GM19397 (cell line): Measurements from ENCODE around the gene PMM2.

Experiments used
- ATAC-seq: cut with Tn5 transposase; IDR thresholded peaks from one replicate; pipeline ENCODE4 v1.9.1; 2021; ENCODE audit warnings: mild to moderate bottlenecking, moderate library complexity; ENCODE audit not compliant: unreplicated experiment

The PMM2 gene

DNA sequence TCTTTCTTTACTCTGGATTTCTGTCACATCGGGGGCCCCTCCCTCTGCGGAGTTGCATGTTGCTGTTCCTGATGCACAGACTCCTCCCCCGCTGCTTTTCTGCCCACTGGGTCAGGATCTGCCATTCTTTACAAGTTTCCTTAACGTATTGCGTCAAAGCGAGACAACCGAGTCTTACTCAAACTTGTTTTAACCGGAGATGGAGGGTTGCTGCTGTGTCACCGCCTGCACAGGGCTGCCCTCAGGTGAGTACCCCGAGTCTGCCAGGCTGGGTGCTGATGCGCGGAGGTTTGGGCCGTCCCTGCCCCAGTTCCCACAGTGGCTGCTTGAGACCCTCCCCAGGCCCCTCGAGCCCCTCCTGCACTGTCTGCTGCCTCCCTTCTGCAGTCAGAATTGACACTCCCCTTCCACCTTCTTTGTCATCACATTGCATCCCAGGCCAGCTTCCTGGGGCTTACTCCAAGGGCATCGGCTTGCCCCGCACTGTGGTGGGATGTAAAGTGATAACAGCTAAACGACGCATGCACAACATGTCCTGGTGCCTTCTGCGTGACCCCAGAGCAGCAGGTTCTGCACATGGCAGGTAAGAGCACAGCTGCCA, 51.9 kb downstream of the PMM2 start:
- ATAC-seq = no peak

DNA sequence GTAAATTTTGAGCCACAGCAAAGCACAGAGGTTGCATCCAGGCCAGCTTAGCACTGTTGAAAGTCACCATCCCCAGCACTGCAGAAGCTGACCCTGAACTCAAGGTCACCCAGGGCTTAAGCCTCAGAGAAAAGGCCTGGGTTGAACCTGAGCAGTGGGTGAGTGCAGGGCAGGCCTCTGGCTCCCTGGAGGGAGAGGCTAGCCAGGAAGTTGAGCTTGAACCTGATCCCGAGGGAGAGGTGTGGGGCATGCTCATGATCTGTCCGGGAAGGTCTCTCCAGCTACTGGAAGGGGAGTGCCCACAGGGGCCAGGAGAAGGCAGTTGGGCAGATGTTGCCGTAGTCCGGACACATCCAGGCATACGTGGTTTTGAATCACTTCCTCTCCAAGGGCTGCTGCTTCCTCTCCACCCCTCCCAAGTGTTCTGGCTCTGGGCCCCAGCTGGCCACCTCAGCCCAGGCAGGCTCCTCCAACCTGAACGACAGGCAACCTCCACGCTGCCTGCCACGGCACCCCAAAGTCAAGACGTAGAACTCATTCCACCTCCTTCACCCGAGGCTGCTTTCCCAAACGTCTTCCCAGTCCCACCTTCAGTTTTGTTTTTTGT, 52.7 kb downstream of the PMM2 start:
- ATAC-seq = no peak

- no peak for ATAC-seq
Observed at GRCh38 chr16:8851761-8852403, 54.2 kb downstream of the PMM2 start.

DNA sequence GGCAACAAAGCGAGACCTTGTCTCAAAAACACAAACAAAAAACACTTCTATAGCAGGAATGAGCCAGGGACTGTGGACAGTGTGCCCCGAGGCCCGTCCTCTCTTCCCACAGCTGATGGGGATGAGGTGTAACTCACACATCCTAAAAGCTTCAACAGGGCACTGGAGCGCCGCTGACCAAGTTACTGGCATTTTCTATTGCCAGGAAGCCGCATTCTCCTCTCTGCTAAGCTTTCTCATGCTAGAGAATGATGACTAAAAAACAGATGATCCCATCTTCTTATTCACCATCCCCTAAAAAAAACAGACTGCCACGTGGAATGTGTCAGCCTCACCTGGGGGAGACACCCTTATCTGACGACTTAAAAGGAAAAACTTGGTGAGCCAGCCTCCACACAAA, 54.9 kb downstream of the PMM2 start:
- no peak for ATAC-seq

- ATAC-seq = no peak
Observed at GRCh38 chr16:8853150-8853549, 55.5 kb downstream of the PMM2 start.

GRCh38 chr16:8853611-8854010, 56.0 kb downstream of the PMM2 start:
- ATAC-seq = no peak

GRCh38 chr16:8854298-8854948, 56.8 kb downstream of the PMM2 start:
- ATAC-seq = no peak

GRCh38 chr16:8855051-8855786, 57.6 kb downstream of the PMM2 start:
- ATAC-seq = no peak

DNA sequence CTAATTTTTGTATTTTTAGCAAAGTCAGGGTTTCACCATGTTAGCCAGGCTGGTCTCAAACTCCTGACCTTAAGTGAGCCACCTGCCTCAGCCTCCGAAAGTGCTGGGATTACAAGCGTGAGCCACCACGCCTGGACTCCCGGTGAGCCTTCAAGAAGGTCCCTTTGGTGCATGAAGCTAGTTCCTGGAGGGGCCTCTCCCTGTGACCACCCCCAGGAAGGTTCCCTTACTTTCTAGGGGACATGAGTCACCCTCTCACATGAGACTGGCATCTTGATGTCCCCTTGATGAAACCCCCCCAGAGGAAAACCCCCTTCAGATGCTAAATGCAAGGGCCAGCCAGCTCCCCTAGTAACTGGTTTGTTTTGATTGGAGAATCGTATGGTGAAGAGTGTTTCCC, 58.3 kb downstream of the PMM2 start:
- no peak for ATAC-seq

GRCh38 chr16:8858994-8859912, 61.6 kb downstream of the PMM2 start:
- no peak for ATAC-seq

- no peak for ATAC-seq
Observed at GRCh38 chr16:8859913-8860881, 62.6 kb downstream of the PMM2 start.

GRCh38 chr16:8861563-8862308, 64.1 kb downstream of the PMM2 start:
- ATAC-seq = no peak

DNA sequence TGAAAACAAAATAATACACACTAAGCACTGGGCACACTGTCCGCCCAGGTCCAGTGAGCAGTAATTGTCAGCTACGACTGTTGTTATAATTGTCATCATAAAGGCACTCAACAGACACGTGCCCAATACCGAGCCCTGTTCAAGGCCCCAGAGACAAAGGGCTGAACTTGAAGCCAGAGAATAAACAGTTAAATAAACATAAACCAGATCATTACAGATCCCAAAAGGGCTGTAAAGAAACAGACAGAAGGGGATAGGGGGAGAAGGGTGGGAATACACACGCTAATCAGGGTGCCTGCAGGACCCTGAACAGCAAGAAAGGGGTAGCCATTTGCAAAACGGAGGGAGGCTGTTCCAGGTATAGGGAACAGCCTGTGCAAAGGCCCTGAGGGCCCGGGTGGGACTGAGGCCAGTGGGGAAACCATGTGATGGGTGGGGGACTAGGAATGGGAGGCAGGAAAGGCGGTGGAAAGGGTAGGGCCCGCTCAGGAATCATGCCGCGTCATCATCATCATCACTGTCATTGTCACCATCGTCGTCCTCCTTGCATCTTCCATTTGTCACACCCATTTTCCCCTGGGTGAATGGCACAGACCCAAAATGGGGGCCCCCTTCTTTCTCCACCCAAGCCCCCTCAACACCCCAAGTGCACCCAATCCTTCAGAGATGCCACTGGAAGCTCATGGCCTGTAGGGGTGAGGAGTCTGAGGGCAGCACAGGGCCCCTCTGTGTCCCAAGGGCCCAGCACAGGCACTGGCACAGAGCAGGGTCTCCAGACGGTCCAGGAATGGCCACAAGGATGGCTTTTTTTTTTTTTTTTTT, 64.9 kb downstream of the PMM2 start:
- no peak for ATAC-seq

DNA sequence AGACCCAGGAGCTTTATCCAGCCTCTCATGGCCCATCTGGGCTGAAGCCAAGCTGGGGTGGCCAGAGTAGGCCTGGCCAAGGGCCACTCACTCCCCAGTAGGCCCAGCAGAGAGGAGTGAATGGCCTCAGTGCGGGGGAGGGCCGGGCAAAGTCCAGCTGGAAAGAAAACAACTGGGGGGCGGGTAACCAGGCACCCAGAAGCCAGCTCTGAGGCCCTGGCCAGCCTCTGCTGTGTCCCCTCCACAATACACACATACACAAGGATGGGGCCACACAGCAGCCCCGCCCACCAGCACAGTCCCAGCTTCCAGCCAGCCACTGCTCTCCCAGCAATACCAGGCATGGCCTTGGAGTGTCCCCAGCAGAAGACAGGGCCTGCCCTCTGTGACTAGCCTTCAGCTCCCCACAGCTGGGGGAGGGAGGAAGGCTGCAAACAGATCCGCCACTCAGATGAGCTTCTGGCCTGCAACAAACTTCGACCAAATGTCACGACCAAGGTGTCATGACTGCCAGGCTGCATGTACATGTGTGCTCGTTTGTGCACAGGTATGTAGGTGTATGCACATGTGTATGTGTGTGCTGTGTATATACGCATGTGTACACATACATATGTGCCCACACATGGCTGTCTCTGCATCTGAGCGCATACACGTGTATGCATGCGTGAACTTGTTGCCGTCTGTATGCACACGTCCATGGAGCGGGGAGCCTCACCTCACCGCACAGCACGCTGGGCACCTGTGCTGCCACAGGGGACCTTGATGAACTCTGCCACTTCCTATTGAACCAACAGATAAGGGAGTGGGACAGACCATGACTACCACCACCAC, 66.2 kb downstream of the PMM2 start:
- ATAC-seq = no peak

DNA sequence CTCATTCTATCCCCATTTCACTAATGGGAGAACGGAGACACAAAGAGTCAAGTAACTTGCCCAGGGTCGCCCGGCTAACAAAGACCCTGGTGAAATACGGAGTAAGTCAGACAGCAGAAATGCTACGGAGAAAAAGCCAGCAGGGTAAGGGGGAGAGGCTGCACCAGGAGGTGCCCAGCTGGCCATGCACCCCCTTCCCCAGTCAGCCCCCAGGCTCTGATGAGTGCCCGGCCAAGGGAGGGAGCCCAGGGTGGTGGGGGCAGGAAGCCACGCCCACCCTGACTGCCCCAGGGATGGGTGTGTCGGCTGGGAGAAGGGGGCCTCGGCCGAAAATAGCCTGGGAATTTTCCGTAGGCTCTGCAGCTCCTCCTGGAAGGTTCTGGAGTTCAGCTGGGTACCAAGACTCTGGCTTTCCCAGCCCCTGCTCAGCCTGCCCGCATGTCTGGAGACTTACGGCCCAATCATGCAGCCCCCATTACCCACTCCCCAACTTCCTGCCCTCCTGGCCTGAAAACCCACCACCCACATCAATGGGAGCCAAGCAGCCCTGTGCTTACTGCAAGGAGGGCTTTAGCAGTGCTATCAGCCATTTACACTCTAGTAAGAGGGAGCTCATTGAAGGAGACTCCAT, 67.0 kb downstream of the PMM2 start:
- no peak for ATAC-seq

GRCh38 chr16:8865145-8865882, 67.7 kb downstream of the PMM2 start:
- no peak for ATAC-seq
